HG03520 (cell line): ENCODE measurements around the gene CCDC149.

Source experiments
- ATAC-seq: cut with Tn5 transposase; IDR thresholded peaks from one replicate; pipeline ENCODE4 v1.9.1; 2021; ENCODE audit warnings: mild to moderate bottlenecking, moderate library complexity; ENCODE audit not compliant: unreplicated experiment

Gene CCDC149

GRCh38 chr4:24805566-24805965 is 107.3 kb downstream of the CCDC149 start:
- ATAC-seq = no peak

- no peak for ATAC-seq
Measured at GRCh38 chr4:24805067-24805466, 107.8 kb downstream of the CCDC149 start.

DNA sequence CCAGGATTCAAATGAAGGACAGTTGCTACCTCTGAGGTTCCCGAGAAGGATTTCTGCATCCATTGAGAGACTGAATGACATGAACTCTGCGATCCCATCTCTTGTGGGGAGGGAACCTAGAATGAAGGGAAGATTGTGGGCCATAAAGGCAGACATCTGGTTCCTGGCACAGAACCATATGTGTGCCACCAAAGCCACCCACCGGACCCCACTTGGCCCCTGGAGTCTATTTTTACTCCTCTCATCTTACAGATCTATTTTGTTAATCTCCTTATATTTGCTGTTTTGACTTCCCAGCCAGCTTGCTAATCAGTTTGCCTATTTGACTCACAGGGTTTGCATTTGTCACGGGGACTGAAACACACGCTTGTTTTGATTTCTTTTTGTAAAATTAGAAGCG is 110.2 kb downstream of the CCDC149 start:
- ATAC-seq = no peak

GRCh38 chr4:24801136-24801855 is 111.5 kb downstream of the CCDC149 start:
- no peak for ATAC-seq

- no peak for ATAC-seq
Measured at GRCh38 chr4:24800325-24800895, 112.4 kb downstream of the CCDC149 start.

DNA sequence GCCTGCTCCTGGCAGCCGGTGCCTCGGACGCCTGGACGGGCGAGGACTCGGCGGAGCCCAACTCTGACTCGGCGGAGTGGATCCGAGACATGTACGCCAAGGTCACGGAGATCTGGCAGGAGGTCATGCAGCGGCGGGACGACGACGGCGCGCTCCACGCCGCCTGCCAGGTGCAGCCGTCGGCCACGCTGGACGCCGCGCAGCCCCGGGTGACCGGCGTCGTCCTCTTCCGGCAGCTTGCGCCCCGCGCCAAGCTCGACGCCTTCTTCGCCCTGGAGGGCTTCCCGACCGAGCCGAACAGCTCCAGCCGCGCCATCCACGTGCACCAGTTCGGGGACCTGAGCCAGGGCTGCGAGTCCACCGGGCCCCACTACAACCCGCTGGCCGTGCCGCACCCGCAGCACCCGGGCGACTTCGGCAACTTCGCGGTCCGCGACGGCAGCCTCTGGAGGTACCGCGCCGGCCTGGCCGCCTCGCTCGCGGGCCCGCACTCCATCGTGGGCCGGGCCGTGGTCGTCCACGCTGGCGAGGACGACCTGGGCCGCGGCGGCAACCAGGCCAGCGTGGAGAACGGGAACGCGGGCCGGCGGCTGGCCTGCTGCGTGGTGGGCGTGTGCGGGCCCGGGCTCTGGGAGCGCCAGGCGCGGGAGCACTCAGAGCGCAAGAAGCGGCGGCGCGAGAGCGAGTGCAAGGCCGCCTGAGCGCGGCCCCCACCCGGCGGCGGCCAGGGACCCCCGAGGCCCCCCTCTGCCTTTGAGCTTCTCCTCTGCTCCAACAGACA is 113.1 kb downstream of the CCDC149 start:
- ATAC-seq = no peak

- ATAC-seq = no peak
Measured at GRCh38 chr4:24799196-24799543, 113.7 kb downstream of the CCDC149 start.

- ATAC-seq = no peak
Measured at GRCh38 chr4:24798036-24798610, 114.7 kb downstream of the CCDC149 start.

DNA sequence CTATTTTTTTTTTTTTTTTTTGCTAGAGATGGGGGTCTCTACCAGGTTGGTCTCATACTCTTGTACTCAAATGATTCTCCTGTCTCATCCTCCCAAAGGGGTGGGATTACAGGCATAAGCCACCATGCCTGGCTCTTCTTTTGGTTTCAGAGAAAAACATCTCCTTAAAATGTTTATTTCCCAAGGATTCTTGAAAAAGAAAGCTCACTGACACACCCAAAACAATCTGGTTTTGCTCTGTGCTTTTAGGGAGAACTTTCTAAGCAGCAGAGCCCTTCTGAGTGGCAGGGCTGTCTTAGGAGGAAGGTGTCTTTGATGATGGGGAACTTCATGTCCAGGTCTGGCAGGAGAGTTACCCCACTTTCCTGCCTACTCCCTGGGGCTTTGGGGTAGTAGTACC is 116.2 kb downstream of the CCDC149 start:
- no peak for ATAC-seq

DNA sequence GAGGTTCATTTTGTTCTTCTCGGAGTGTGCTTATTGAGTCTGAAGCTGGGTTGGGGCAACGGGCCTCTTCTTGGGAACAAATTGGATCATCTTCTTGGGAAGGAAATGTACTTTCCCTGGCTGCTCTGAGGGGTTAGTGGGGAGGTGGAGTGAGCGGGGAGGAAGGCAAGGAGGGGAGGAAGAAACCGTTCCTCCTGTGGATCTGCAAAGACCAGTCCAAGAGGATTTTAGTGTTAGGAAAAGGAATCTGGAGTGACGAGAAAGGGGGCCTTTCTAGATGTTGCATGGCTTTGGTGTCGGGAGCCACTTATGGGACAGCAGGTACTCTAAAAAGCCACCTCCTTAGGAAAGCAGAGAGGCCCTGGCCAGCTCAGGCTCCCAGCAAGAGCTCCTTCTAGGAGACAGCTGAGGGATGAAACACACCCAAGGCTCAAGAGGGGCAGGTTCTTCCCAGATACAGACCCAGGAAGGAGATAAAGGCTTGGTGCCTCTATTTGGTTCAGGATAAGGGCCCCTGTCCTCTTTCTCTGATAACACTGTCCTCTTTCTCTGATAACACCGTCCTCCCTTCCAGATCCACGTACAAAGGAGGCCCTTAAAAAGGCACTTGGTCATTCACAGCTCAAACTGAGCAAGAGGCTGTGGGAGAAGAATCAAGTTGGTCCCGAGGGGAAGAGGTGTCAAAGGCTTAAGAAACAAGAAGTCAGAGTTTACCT is 117.0 kb downstream of the CCDC149 start:
- no peak for ATAC-seq

DNA sequence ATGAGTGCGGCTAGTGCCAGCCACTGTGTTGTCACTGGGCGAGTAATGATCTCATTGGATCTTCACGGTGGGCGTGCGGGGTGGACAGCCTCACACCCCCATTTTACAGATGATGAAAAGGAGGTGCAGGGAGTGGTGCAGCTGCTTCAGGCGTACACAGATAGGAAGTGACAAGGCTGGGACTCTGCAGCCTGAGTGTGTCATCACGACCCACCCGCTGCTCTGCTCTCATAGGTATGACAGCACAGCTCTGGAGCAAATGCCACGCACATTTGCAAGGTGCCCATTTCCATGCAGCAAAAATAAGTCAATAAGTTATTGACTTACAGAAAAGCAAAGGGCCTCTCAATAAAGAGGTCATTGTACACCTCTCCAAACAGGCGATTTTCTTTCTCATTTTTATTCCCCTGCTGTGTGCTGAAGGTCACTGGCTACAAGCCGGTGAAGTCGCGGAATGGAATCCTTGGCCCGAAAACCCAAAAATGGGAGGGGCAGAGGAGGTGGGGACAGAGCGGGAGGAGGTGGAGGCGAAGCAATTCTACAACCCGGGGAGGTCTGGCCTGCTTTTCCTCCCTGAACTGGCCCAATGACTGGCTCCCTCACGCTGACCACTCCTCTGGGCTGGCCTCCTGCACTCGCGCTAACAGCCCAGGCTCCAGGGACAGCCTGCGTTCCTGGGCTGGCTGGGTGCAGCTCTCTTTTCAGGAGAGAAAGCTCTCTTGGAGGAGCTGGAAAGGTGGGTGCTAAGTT is 117.8 kb downstream of the CCDC149 start, which contains the start of gene SOD3:
Gene SOD3, plus strand, starts transcription at position 658 of the 750 bp plus-strand sequence. CDS start 3,949 bp downstream, outside the sequence.
- no peak for ATAC-seq

DNA sequence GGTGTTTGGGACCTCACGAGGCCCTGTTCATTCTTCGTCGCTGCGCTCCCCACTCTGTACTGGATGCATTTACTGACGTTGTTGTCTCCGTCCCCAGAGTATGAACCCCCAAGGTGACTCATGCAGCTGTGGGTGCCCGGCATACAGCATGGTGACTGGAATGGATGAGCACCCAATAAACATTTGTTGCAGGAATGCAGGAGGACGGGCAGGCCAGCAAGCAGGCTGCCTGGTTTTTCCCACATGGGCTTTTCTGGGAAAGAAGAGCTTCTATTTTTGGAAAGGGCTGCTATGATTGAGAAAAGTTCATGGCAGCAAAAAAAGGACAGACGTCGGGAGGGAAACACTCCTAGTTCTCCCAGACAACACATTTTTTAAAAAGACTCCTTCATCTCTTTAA is 118.4 kb downstream of the CCDC149 start:
- ATAC-seq = no peak

- no peak for ATAC-seq
Measured at GRCh38 chr4:24794051-24794450, 118.8 kb downstream of the CCDC149 start.

DNA sequence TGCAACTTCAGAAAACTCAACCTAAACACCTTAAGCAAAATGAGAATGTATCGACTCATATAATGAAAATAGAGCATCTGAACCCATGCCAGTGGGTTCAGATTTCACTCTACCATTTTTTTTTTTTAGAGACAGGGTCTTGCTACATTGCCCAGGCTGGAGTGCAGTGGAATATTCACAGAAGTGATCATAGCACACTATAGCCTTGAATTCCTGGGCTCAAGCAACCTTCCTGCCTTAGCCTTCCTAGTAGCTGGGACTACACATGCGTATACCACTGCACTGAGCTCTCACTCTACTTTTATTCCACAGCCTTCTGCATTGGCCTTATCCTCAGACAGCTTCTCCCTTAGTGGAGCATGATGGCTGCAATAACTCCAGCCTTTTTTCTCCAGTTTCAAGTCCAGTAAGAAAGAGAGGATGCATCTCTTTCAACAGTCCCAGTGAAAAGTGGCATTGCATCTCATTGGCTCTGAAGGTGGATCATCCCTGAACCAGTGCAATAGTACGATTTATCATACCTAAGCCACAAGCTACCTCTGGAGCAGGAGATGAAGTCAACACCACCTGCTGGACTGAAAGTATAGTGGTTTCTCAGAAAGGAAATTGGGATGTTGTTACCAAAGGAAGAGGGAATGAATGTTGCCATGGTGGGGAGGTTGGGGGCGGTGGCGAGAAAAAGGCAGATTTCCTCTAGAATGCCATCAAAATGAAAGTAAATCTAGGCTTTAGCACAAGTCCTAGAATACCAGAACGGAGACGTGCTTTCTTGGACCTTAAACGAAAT is 119.4 kb downstream of the CCDC149 start:
- no peak for ATAC-seq

- no peak for ATAC-seq
Measured at GRCh38 chr4:24792552-24792951, 120.3 kb downstream of the CCDC149 start.

DNA sequence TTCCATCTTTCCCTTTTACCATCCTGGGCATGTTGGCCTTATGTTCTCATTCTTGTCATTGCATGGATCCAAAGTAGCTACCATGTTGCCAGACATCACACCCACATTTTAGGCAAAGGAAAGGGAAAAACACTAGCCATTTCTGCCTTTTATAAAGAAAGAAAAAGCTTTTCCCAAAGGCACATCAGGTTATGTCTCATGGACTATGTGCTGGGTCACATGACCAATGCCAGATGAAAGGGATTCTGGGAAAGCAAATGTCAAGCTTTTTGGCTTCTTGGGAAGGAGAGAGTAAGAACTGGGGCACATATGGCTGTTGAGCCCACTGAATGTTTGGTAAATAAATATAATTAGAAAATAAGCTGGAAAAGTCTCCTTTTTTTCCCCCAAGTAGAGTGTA is 121.8 kb downstream of the CCDC149 start:
- no peak for ATAC-seq

DNA sequence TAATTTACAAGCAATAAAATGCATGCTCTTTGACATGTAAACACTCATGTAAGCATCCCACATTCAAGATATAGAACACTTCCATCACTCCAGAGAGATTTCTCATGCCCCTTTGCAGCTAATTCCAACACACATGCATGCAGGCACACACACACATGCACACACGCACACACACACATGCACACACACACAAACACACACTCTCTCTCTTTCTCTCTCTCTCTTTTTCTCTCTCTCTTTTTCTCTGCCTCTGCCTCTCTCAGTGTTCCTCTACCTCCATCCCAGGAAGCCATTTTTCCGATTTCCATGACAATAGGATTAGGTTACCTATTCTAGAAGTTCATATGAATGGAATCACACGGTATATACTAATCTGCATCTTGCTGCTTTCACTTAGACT is 129.3 kb downstream of the CCDC149 start:
- ATAC-seq = no peak

DNA sequence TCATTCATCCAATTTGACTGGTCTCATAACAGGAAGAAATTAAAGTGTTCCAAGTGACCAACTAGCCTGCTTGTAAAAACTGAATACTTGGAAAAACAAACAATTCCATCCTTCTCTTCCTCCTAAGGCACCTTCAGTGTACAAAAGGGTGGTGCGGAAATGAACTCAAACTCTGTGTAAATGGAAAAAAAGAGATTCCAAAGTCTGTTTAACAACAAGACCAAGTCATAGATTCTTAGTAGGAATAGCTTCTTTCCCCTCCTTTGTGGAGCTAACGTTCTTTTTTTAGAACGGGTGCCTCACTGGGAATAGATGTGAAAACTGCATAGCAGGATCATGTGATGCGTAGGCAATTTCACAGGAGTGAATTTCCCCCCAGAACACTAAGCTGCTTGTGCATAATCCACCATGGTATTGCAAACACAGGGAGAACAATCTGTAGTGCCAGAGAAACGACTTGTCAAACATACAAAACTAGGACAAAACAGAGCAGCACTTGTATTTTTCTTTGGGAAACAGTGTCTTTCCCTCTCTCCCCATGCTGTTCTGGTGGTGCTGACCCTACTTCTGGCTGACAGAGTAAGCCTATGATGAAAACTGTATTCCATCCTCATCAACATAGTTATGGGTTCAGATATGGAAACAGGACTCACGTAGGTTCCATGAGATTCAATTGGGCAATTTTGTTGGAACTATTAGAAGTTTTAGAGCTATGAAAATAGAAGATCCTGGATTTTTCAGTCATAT is 130.7 kb downstream of the CCDC149 start:
- no peak for ATAC-seq
